HCT116 (cell line): Measurements from ENCODE around the gene TNRC18. TPM values are rescaled to one million over a fixed set of nuclear protein-coding genes. Genes with fewer than 3 reads are reported as not detected.

Source experiments
- ATAC-seq: fragments of 200-7000 bp; cut with Tn5 transposase; 2 replicates; pipeline ENCODE4 v1.9.1; 2020; ENCODE audit warnings: mild to moderate bottlenecking, moderate library complexity
- BruUV-seq: library from RNA; stranded (reverse); fragments of 400-500 nt; replicated peaks from 2 replicates; lab custom pipeline; 2021; lab: Mats Ljungman, UMichigan
- CTCF ChIA-PET: fragments of 300-600 bp; sonication (Branson Sonifier 250); formaldehyde crosslinking; loops from one replicate; lab custom pipeline; 2021; ENCODE audit warnings: antibody characterized with exemption; lab: Charles Lee
- POLR2A ChIA-PET: fragments of 300-600, 350-600 bp; sonication (Branson Sonifier 250); formaldehyde crosslinking; loops from one replicate; lab custom pipeline; 2021; ENCODE audit warnings: antibody characterized with exemption; lab: Charles Lee
- RAD21 ChIA-PET, 2 experiments: fragments of 300-600 bp; sonication (Branson Sonifier 250); formaldehyde crosslinking; loops; one replicate each; lab custom pipeline; 2023; ENCODE audit warnings: low total read pairs in 2 of 2; ENCODE audit not compliant: uncharacterized antibody in 2 of 2, unreplicated experiment in 2 of 2, low non-redundant PET in 1 of 2; lab: Charles Lee
- DNase-seq: peaks from one replicate; pipeline ENCODE4 v3.0.0-alpha.2; 2010; ENCODE audit warnings: low read depth, low spot score
- H2AFZ ChIP-seq: fragments of 200-600 bp; shearing (Covaris generic), sonication (generic); 2 replicates; pipeline ENCODE4 v1.6.1; 2017; ENCODE audit warnings: low read depth, mixed run types, mixed read lengths, antibody characterized with exemption, low read length; ENCODE audit not compliant: poor library complexity, severe bottlenecking
- H3K27ac ChIP-seq: 2 replicates; pipeline ENCODE4 v1.5.1; 2012; ENCODE audit warnings: low read depth, low read length
- H3K27me3 ChIP-seq: fragments of 200-600 bp; sonication (generic); 2 replicates; pipeline ENCODE4 v1.6.1; 2016; ENCODE audit warnings: mixed run types, low read length, mixed read lengths; ENCODE audit not compliant: insufficient read depth
- H3K36me3 ChIP-seq, 2 experiments: fragments of 200-500 bp in 1 of 2; fragments of 200-600 bp in 1 of 2; sonication (Bioruptor generic) in 1 of 2; sonication (generic) in 1 of 2; 2 replicates each; pipeline versions ENCODE4 v1.5.1 to v1.6.1; 2014 to 2016; ENCODE audit warnings: low read length in 2 of 2, inconsistent platforms in 1 of 2, mixed read lengths in 1 of 2, mixed run types in 1 of 2; ENCODE audit not compliant: insufficient read depth in 2 of 2, control insufficient read depth in 1 of 2
- H3K4me1 ChIP-seq, 2 experiments: fragments of 200-600 bp in 1 of 2; sonication (generic) in 1 of 2; 2 replicates each; pipeline versions ENCODE4 v1.5.1 to v1.6.1; 2012 to 2017; ENCODE audit warnings: low read length in 2 of 2, inconsistent platforms in 1 of 2, mild to moderate bottlenecking in 1 of 2, mixed read lengths in 1 of 2, mixed run types in 1 of 2, moderate library complexity in 1 of 2; ENCODE audit not compliant: insufficient read depth in 2 of 2, control insufficient read depth in 1 of 2
- H3K4me2 ChIP-seq: fragments of 200-600 bp; sonication (generic); 2 replicates; pipeline ENCODE4 v1.6.1; 2017; ENCODE audit warnings: mixed run types, low read length, mixed read lengths
- H3K4me3 ChIP-seq, 2 experiments: fragments of 200-600 bp in 1 of 2; sonication (generic) in 1 of 2; replicated peaks in 1 of 2; 2 replicates each; pipeline ENCODE4 v1.5.1; 2011 to 2016; ENCODE audit warnings: low read length in 2 of 2, control low read depth in 1 of 2, low read depth in 1 of 2, mild to moderate bottlenecking in 1 of 2, mixed read lengths in 1 of 2, mixed run types in 1 of 2
- H3K79me2 ChIP-seq: fragments of 200-600 bp; sonication (generic); 2 replicates; pipeline ENCODE4 v1.6.1; 2017; ENCODE audit warnings: mild to moderate bottlenecking, mixed run types, low read length, moderate library complexity, mixed read lengths; ENCODE audit not compliant: insufficient read depth
- H3K9ac ChIP-seq: fragments of 200-600 bp; sonication (generic); 2 replicates; pipeline ENCODE4 v1.6.1; 2016; ENCODE audit warnings: low read length, mixed read lengths
- H3K9me2 ChIP-seq: fragments of 200-600 bp; sonication (generic), shearing (Covaris generic); 2 replicates; pipeline ENCODE4 v1.6.1; 2017; ENCODE audit warnings: mixed run types, mild to moderate bottlenecking, moderate library complexity; ENCODE audit not compliant: insufficient read depth
- H3K9me3 ChIP-seq, 2 experiments: fragments of 200-500 bp in 1 of 2; fragments of 200-600 bp in 1 of 2; sonication (Bioruptor generic) in 1 of 2; sonication (generic) in 1 of 2; 2 replicates each; pipeline ENCODE4 v1.6.1; 2014 to 2017; ENCODE audit warnings: low read length in 2 of 2, mixed read lengths in 2 of 2, inconsistent platforms in 1 of 2, low read depth in 1 of 2, mild to moderate bottlenecking in 1 of 2, mixed run types in 1 of 2, moderate library complexity in 1 of 2; ENCODE audit not compliant: control insufficient read depth in 1 of 2, insufficient read depth in 1 of 2
- H4K20me1 ChIP-seq: fragments of 200-600 bp; sonication (generic), shearing (Covaris generic); 2 replicates; pipeline ENCODE4 v1.6.1; 2017; ENCODE audit warnings: mixed run types, mild to moderate bottlenecking, moderate library complexity; ENCODE audit not compliant: insufficient read depth
- CBX3 ChIP-seq: IDR thresholded peaks from 2 replicates; pipeline ENCODE4 v1.6.1; 2012; ENCODE audit warnings: low read depth
- CTCF ChIP-seq, 3 experiments: fragments of 200-600 bp in 1 of 3; sonication (generic) in 1 of 3; IDR thresholded peaks in 2 of 3; conservative IDR thresholded peaks in 1 of 3; 2 replicates each; pipeline ENCODE4 v1.5.1; 2012 to 2017; ENCODE audit warnings: low read depth in 2 of 3, low read length in 2 of 3, antibody characterized with exemption in 1 of 3, borderline replicate concordance in 1 of 3, control low read depth in 1 of 3, mild to moderate bottlenecking in 1 of 3, mixed read lengths in 1 of 3, mixed run types in 1 of 3, moderate library complexity in 1 of 3; ENCODE audit not compliant: insufficient read depth in 1 of 3
- EGR1 ChIP-seq: IDR thresholded peaks from 2 replicates; pipeline ENCODE4 v1.6.1; 2012; ENCODE audit warnings: low read depth
- ELF1 ChIP-seq: IDR thresholded peaks from 2 replicates; pipeline ENCODE4 v1.6.1; 2012; ENCODE audit warnings: low read depth, borderline replicate concordance
- FOSL1 ChIP-seq: IDR thresholded peaks from 2 replicates; pipeline ENCODE4 v1.6.1; 2012; ENCODE audit warnings: low read depth
- JUND ChIP-seq: IDR thresholded peaks from 2 replicates; pipeline ENCODE4 v1.6.1; 2012
- POLR2A ChIP-seq: IDR thresholded peaks from 2 replicates; pipeline ENCODE4 v1.7.0; 2011; ENCODE audit warnings: borderline replicate concordance; ENCODE audit not compliant: insufficient read depth, insufficient read length; ENCODE audit errors: extremely low read depth
- POLR2AphosphoS5 ChIP-seq: IDR thresholded peaks from 2 replicates; pipeline ENCODE4 v1.6.1; 2011; ENCODE audit warnings: mild to moderate bottlenecking, low read depth, low read length, moderate library complexity
- RAD21 ChIP-seq: IDR thresholded peaks from 2 replicates; pipeline ENCODE4 v1.6.1; 2012; ENCODE audit warnings: low read depth, mild to moderate bottlenecking
- REST ChIP-seq: IDR thresholded peaks from 2 replicates; pipeline ENCODE4 v1.6.1; 2012; ENCODE audit warnings: low read depth
- SP1 ChIP-seq: IDR thresholded peaks from 2 replicates; pipeline ENCODE4 v1.6.1; 2012; ENCODE audit warnings: low read depth
- TCF7L2 ChIP-seq: IDR thresholded peaks from 2 replicates; pipeline ENCODE4 v1.7.0; 2011; ENCODE audit warnings: borderline replicate concordance, inconsistent platforms; ENCODE audit not compliant: insufficient read depth, insufficient read length; ENCODE audit errors: extremely low read depth
- ZFX ChIP-seq: fragments of 450-650 bp; IDR thresholded peaks from 2 replicates; pipeline ENCODE4 v1.6.1; 2017
- intact Hi-C: fragments of 100-400 bp; cut with micrococcal nuclease; formaldehyde crosslinking; loops from 2 replicates; pipeline ENCODE4 v1.10.0; 2022
- total RNA-seq: library from RNA; stranded (reverse); gene quantifications from one replicate; pipeline ENCODE4 v1.2.1, GENCODE V29; 2021; ENCODE audit not compliant: unreplicated experiment

Gene TNRC18
- total RNA-seq, 1 experiment from 2014 or later, result 101 TPM

DNA sequence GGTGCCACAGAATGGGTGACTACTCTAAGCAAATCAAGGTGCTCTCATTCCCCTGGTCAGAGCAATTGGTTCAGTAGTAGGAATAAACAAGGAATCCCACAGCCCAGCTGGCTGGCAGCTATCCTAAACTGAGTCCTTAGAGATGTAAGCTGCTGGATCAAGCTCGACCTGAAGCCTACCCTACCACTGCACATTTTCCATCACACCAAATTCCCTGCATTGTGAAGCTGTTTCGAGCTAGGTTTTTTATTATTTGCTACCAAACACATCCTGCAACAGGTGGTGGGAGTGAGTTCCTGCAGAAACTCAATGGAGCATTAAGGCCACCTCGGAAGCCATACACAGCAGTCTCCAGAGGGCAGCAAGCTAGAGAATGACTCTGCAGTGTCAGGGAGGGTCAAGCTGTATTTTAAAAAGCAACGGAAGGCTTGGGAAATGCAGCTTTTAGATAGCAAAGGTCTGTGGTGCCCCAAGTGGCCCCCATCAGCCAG is 33.7 kb upstream of the TNRC18 start:
- no TSS peak for BruUV-seq
- H3K36me3 ChIP-seq, result no peaks in the 10 kb centered on the region
- ChIA-PET CTCF (no interaction called here), RAD21 (no interaction called here), POLR2A (no interaction called here)
- no peaks in the 10 kb centered on the region for H3K27me3 ChIP-seq
- H3K9me2 ChIP-seq, result no peaks in the 10 kb centered on the region
- H3K4me1 ChIP-seq, result no peaks in the 10 kb centered on the region
- DNase-seq (no peak), ATAC-seq (no peak)
- no peak overlapping the region for H3K9ac ChIP-seq
- no peaks in the 10 kb centered on the region for H4K20me1 ChIP-seq
- no peaks in the 10 kb centered on the region for H3K79me2 ChIP-seq
- TF ChIP-seq EGR1 (no peak), JUND (no peak), CTCF (IDR thresholded peaks at IDR 0.05 in 2 of 3, conservative IDR thresholded peaks at IDR 0.05 in 1 of 3; ENCODE audit: borderline replicate concordance in 1 of 3, insufficient read depth in 1 of 3, low read depth in 2 of 3, low read length in 2 of 3) (no peak), ELF1 (no peak), CBX3 (no peak), POLR2A (no peak), FOSL1 (no peak), ZFX (no peak), RAD21 (no peak)
- no peak overlapping the region for H3K4me3 ChIP-seq
- intact Hi-C loops, result no loop called here
- H2AFZ ChIP-seq, result no peak overlapping the region
- no peaks in the 10 kb centered on the region for H3K9me3 ChIP-seq
- H3K4me2 ChIP-seq, result no peak overlapping the region
- no peak overlapping the region for H3K27ac ChIP-seq

- POLR2A ChIA-PET, result no interaction called here
- CTCF ChIA-PET, result no interaction called here
- intact Hi-C loops, result no loop called here
- TF ChIP-seq CTCF (IDR thresholded peaks at IDR 0.05 in 2 of 3, conservative IDR thresholded peaks at IDR 0.05 in 1 of 3; ENCODE audit: borderline replicate concordance in 1 of 3, insufficient read depth in 1 of 3, low read depth in 2 of 3, low read length in 2 of 3) (no peak), RAD21 (no peak), SP1 (no peak), FOSL1 (no peak), POLR2AphosphoS5 (no peak), TCF7L2 (no peak), ZFX (no peak), CBX3 (no peak), POLR2A (no peak), REST (no peak)
Observed at GRCh38 chr7:5456409-5456808, 32.8 kb upstream of the TNRC18 start.

More at GRCh38 chr7:5456409-5456808, 32.8 kb upstream of the TNRC18 start:
- Histone ChIP-seq H3K27me3 (no peaks in the 10 kb centered on the region), H3K9me2 (no peaks in the 10 kb centered on the region), H3K9me3 (no peaks in the 10 kb centered on the region), H3K4me2 (no peak overlapping the region), H3K4me3 (no peak overlapping the region), H4K20me1 (no peaks in the 10 kb centered on the region), H2AFZ (no peak overlapping the region), H3K36me3 (no peaks in the 10 kb centered on the region), H3K79me2 (no peaks in the 10 kb centered on the region), H3K9ac (no peak overlapping the region), H3K27ac (no peak overlapping the region), H3K4me1 (no peaks in the 10 kb centered on the region)
- ATAC-seq (no peak), DNase-seq (no peak)
- no TSS peak for BruUV-seq
- RAD21 ChIA-PET, result no interaction called here
